Fibroblast of lung (primary cell): ENCODE results near the gene ATP5PD.

Experiments used
- EZH2 ChIP-seq: IDR thresholded peaks from 2 replicates; pipeline ENCODE4 v1.5.1; 2012; ENCODE audit warnings: low read length, control low read depth, mild to moderate bottlenecking; ENCODE audit errors: missing control alignments
- TF ChIP-seq, protein P1 (sequence below), 2 donors: IDR thresholded peaks in 1 of 2; conservative IDR thresholded peaks in 1 of 2; 1 replicate in 1 of 2; 2 replicates in 1 of 2; pipeline ENCODE4 v1.5.1; 2011 to 2012; ENCODE audit warnings: low read length in 2 of 2, control low read depth in 1 of 2, inconsistent platforms in 1 of 2, low read depth in 1 of 2, mild to moderate bottlenecking in 1 of 2

DNA sequence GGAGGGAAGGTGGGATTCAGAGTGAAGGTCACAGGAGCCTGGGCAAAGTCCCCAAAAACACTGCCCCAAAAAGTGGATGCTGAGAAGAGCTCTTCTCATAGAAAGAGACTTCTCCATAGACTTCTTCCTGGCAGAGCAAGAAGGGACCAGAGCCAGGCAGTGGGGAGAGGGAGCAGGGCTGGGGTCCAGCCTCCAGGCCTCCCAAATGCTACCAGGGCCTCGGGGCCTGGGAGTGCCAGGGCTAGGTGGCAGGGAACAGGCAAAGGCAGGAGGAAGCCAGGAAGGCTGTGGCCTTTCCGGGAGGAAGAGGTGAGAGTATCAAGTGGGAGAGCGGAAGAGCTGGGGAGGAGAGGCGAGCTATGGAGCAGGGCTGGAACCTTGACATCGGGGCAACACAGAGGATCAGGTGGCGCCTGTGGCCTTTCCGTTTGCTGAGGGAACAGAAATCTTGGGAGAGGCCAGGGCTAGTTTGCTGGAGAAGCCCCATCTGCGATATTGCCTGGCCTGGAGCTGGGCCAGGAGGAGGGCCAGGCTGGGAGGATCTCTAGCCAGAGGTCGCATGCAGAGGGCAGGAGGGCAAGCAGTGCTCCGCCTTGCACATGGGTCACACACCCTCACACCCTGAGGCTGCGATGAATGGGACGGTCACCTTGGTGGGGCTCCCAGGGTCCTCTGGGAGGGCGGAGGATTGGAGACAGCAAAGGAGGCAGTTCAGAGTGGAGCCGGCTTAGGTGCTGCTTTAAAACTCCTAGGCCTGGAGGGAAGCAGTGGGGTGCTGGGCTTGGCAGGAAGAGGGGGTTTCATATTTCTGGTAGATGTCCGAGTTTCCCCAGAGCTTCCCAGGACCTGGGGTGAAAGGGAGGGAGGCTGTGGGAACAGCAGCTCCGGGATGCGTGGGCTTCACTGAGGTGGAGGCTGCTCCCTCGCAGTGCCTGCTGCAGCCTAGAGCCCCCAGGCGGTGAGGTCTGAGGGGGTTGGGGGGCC lies 44.4 kb upstream of the ATP5PD start:
- TF ChIP-seq, protein P1, sequence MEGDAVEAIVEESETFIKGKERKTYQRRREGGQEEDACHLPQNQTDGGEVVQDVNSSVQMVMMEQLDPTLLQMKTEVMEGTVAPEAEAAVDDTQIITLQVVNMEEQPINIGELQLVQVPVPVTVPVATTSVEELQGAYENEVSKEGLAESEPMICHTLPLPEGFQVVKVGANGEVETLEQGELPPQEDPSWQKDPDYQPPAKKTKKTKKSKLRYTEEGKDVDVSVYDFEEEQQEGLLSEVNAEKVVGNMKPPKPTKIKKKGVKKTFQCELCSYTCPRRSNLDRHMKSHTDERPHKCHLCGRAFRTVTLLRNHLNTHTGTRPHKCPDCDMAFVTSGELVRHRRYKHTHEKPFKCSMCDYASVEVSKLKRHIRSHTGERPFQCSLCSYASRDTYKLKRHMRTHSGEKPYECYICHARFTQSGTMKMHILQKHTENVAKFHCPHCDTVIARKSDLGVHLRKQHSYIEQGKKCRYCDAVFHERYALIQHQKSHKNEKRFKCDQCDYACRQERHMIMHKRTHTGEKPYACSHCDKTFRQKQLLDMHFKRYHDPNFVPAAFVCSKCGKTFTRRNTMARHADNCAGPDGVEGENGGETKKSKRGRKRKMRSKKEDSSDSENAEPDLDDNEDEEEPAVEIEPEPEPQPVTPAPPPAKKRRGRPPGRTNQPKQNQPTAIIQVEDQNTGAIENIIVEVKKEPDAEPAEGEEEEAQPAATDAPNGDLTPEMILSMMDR (conservative IDR thresholded peaks at IDR 0.05 in 1 of 2, IDR thresholded peaks at IDR 0.05 in 1 of 2; ENCODE audit: low read depth in 1 of 2, low read length in 2 of 2), result no peak
- no peak for TF ChIP-seq EZH2
